NT2/D1 (cell line): ENCODE results near the gene KAT5.

Experiments used
- SUZ12 ChIP-seq: IDR thresholded peaks from 2 replicates; pipeline ENCODE4 v1.6.1; 2011; ENCODE audit not compliant: insufficient read length, insufficient read depth; ENCODE audit errors: extremely low read depth
- YY1 ChIP-seq: IDR thresholded peaks from 2 replicates; pipeline ENCODE4 v1.6.1; 2011; ENCODE audit not compliant: insufficient read length, insufficient read depth

DNA sequence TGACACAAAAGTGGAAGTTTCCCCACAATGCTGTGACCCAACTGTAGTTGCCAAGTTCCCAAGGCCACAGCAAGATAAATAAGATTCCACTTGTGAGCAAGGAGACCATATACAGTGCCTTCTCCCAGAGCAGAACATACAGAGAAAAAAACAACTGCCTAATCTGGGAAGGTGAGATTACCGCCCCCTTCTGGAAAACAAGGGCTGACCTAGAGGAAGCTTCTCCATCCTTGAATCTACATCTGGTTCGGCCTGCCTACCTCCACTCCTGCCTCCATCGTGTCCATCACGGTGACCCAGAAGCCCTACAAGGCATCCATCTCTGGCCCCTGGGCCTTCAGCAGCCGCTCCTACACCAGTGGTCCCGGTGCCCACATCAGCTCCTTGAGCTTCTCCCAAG is 14.6 kb downstream of the KAT5 start:
- TF ChIP-seq SUZ12 (no peak), YY1 (no peak)
